PFSK-1 (cell line): ENCODE measurements around the gene ANGPT4.

Source experiments
- FOXP2 ChIP-seq: optimal IDR thresholded peaks from 2 replicates; pipeline ENCODE3; 2011; ENCODE audit warnings: borderline replicate concordance, control low read depth, inconsistent platforms; ENCODE audit not compliant: insufficient read depth; ENCODE audit errors: extremely low read length, extremely low read depth
- POLR2AphosphoS5 ChIP-seq: IDR thresholded peaks from 2 replicates; pipeline ENCODE4 v1.6.1; 2012; ENCODE audit warnings: low read depth, mild to moderate bottlenecking, control low read depth, low read length, moderate library complexity
- REST ChIP-seq, 2 experiments: IDR thresholded peaks; 2 replicates each; pipeline versions ENCODE4 v1.6.1 to v1.8.0; 2011 to 2012; ENCODE audit warnings: low read depth in 2 of 2, low read length in 2 of 2, control low read depth in 1 of 2, inconsistent platforms in 1 of 2, mild to moderate bottlenecking in 1 of 2, moderate library complexity in 1 of 2; ENCODE audit not compliant: insufficient read depth in 1 of 2
- SIN3A ChIP-seq: IDR thresholded peaks from 2 replicates; pipeline ENCODE4 v1.6.1; 2012; ENCODE audit warnings: mild to moderate bottlenecking, low read length, moderate library complexity, borderline replicate concordance; ENCODE audit not compliant: insufficient read depth
- TAF1 ChIP-seq: IDR thresholded peaks from 2 replicates; pipeline ENCODE4 v1.6.1; 2012; ENCODE audit warnings: low read length, control low read depth, borderline replicate concordance; ENCODE audit not compliant: insufficient read depth

Gene ANGPT4

GRCh38 chr20:859751-860231 lies 56.3 kb downstream of the ANGPT4 start:
- TF ChIP-seq REST (IDR thresholded peaks at IDR 0.05; ENCODE audit: insufficient read depth in 1 of 2, low read depth in 2 of 2, low read length in 2 of 2) (no peak), TAF1 (no peak), FOXP2 (no peak), SIN3A (no peak), POLR2AphosphoS5 (no peak)

GRCh38 chr20:858011-858410 lies 58.1 kb downstream of the ANGPT4 start:
- TF ChIP-seq SIN3A (no peak), REST (IDR thresholded peaks at IDR 0.05; ENCODE audit: insufficient read depth in 1 of 2, low read depth in 2 of 2, low read length in 2 of 2) (no peak), POLR2AphosphoS5 (no peak), FOXP2 (no peak), TAF1 (no peak)

GRCh38 chr20:856361-856775 lies 59.8 kb downstream of the ANGPT4 start:
- TF ChIP-seq REST (IDR thresholded peaks at IDR 0.05; ENCODE audit: insufficient read depth in 1 of 2, low read depth in 2 of 2, low read length in 2 of 2) (no peak), SIN3A (no peak), TAF1 (no peak), POLR2AphosphoS5 (no peak), FOXP2 (no peak)

GRCh38 chr20:855466-856360 lies 60.4 kb downstream of the ANGPT4 start:
- TF ChIP-seq TAF1 (no peak), SIN3A (no peak)

GRCh38 chr20:854601-855000 lies 61.5 kb downstream of the ANGPT4 start:
- no peak for TF ChIP-seq SIN3A
- no peak for TF ChIP-seq REST (IDR thresholded peaks at IDR 0.05; ENCODE audit: insufficient read depth in 1 of 2, low read depth in 2 of 2, low read length in 2 of 2)
- TF ChIP-seq FOXP2: no peak
- TF ChIP-seq TAF1: no peak
- no peak for TF ChIP-seq POLR2AphosphoS5
